Sigmoid colon (tissue), 3 donors: ENCODE results near the gene THSD7B.

Experiments used
- POLR2A ChIP-seq, 2 donors: fragments of 450-650 bp; IDR thresholded peaks; one replicate each; pipeline ENCODE4 v1.6.1; 2016; ENCODE audit warnings: antibody characterized with exemption in 2 of 2, mild to moderate bottlenecking in 2 of 2, moderate library complexity in 2 of 2
- TF ChIP-seq, protein P1 (sequence below), 4 experiments: fragments of 450-650 bp in 3 of 4; fragments of 200-600 bp in 1 of 4; IDR thresholded peaks; one replicate each; pipeline ENCODE4 v1.5.1; 2016 to 2019; ENCODE audit warnings: antibody characterized with exemption in 4 of 4, mild to moderate bottlenecking in 3 of 4, moderate library complexity in 2 of 4

DNA sequence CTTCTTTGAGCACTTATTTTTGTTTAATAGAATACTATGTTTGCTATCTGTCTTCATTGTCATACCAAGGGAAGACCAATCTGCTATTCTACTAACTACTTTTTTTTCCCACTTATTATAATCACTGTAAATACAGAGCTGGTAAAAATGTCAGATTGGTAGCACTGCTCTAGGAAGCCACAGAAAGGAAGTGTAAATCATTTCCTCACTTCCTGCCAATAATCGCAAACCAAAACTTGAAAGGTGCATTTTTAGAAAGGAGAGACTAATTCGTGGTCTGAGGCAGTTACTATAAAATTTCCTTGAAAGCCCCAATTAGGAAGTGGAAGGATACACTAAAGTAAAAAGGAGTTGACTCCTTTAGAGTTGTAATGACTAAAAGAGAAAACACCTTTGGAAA, 13.9 kb upstream of the THSD7B start:
- TF ChIP-seq, protein P1, sequence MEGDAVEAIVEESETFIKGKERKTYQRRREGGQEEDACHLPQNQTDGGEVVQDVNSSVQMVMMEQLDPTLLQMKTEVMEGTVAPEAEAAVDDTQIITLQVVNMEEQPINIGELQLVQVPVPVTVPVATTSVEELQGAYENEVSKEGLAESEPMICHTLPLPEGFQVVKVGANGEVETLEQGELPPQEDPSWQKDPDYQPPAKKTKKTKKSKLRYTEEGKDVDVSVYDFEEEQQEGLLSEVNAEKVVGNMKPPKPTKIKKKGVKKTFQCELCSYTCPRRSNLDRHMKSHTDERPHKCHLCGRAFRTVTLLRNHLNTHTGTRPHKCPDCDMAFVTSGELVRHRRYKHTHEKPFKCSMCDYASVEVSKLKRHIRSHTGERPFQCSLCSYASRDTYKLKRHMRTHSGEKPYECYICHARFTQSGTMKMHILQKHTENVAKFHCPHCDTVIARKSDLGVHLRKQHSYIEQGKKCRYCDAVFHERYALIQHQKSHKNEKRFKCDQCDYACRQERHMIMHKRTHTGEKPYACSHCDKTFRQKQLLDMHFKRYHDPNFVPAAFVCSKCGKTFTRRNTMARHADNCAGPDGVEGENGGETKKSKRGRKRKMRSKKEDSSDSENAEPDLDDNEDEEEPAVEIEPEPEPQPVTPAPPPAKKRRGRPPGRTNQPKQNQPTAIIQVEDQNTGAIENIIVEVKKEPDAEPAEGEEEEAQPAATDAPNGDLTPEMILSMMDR (IDR thresholded peaks at IDR 0.05), result no peak
- no peak for TF ChIP-seq POLR2A (IDR thresholded peaks at IDR 0.05)
